Activated CD4-positive, alpha-beta T cell treated with anti-CD3 and anti-CD28 coated beads, Interleukin-2, amount 10 ng/mL, durations not matched to agents 7 days and 5 days (primary cell): ENCODE data around the gene KCNJ18. TPM values are rescaled to one million over a fixed set of nuclear protein-coding genes. Genes with fewer than 3 reads are reported as not detected.
"Not testable (repeated sequence)": the region's sequence is repeated elsewhere in the genome, so short reads cannot be mapped to it uniquely, and the experiment has no call there.

Source experiments
- CTCF ChIA-PET: fragments of 350-600 bp; sonication (Branson Sonifier 250); formaldehyde crosslinking; loops from one replicate; lab custom pipeline; 2021; ENCODE audit warnings: antibody characterized with exemption; lab: Charles Lee
- POLR2A ChIA-PET: fragments of 350-600 bp; sonication (Branson Sonifier 250); formaldehyde crosslinking; loops from one replicate; lab custom pipeline; 2021; ENCODE audit warnings: antibody characterized with exemption; lab: Charles Lee
- DNase-seq: peaks from one replicate; pipeline ENCODE4 v3.0.0-alpha.2; 2020
- H3K27ac Mint-ChIP-seq: one replicate; pipeline ENCODE4 v1.8.0; 2021; ENCODE audit warnings: mild to moderate bottlenecking, moderate library complexity, mixed read lengths
- H3K27me3 Mint-ChIP-seq: one replicate; pipeline ENCODE4 v1.8.0; 2021; ENCODE audit warnings: mixed read lengths
- H3K36me3 Mint-ChIP-seq: one replicate; pipeline ENCODE4 v1.8.0; 2021; ENCODE audit warnings: low read depth, mixed read lengths
- H3K4me1 Mint-ChIP-seq: one replicate; pipeline ENCODE4 v1.8.0; 2021; ENCODE audit warnings: mixed read lengths
- H3K4me3 Mint-ChIP-seq: one replicate; pipeline ENCODE4 v1.8.0; 2021; ENCODE audit warnings: mild to moderate bottlenecking, moderate library complexity, mixed read lengths
- H3K9me3 Mint-ChIP-seq: one replicate; pipeline ENCODE4 v1.8.0; 2021; ENCODE audit warnings: mixed read lengths
- total RNA-seq, 2 experiments: library from RNA; stranded (reverse); gene quantifications; one replicate each; pipeline ENCODE4 v1.2.3, GENCODE V29; 2021

The KCNJ18 gene
- total RNA-seq, result not detected

DNA sequence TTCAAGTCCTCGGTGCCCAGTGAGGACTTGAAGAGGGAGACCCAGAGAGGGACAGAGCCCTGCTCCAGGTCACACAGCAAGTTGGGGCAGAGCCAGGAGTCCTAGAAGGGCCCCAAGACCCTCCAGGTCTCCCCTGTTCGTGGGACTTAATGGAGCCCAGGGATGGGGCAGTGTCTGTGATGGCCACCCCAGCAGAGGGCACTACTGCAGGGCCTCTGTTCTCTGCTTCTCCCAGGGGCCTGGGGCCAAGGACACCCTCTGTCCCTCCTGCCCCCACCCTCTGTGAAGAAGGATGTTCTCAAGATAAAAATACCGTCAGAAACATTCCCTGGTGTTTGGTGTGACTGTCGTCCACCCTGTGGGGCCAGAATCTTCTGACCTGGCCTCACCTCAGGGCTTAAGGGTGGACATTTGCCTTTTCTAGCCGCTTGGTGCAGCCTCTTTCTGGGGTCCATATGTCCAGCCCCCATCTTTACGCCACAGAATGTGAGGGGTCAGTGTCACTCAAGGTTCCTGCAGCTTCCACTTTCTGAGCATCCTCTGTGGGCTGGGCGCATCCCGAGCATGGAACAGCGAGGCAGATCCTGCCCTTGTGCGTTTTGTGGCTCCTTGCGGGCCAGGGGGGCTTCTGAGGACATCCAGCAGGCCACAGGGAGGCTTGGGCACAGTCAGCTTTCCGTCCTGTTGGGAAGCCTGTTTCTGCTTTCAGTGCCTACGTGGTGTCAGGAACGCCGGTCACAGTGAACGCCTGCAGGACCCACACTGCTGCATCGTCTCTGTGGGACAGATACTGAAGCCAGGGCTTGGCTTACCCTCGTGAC, at the start of gene KCNJ18:
TSS of gene KCNJ18 (plus strand) at position 641 of the 821 bp plus-strand sequence. CDS start 10,264 bp downstream, outside the sequence.
- POLR2A ChIA-PET, H3K4me3 Mint-ChIP-seq, H3K4me1 Mint-ChIP-seq, DNase-seq, CTCF ChIA-PET, H3K27me3 Mint-ChIP-seq, H3K9me3 Mint-ChIP-seq, H3K27ac Mint-ChIP-seq, H3K36me3 Mint-ChIP-seq: not testable (repeated sequence)

DNA sequence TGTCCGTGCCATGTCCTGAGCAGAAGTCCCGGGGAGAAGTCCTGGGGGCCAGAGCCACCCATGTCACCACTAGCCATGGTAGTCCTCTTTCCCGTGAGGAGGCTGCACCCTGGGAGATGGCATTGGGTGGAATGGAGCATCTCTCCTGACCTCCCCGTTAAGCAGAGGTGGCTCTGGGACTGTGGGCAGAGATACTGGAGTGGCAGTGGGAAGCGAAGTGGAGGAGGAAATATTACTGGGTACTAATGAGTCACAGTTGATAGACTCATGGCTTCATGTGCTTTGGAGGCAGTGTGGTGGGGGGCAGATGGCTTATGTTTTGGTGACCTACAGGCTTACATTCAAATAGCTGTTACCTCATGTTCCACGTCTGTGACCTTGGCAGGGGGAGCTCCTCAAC, 44.2 kb upstream of the KCNJ18 start:
- H3K9me3 Mint-ChIP-seq, H3K4me3 Mint-ChIP-seq, CTCF ChIA-PET, H3K27me3 Mint-ChIP-seq, DNase-seq, H3K36me3 Mint-ChIP-seq, POLR2A ChIA-PET, H3K27ac Mint-ChIP-seq, H3K4me1 Mint-ChIP-seq: not testable (repeated sequence)

GRCh38 chr17:21650043-21650442, 42.3 kb upstream of the KCNJ18 start:
- DNase-seq, H3K27me3 Mint-ChIP-seq, H3K4me1 Mint-ChIP-seq, H3K27ac Mint-ChIP-seq, CTCF ChIA-PET, POLR2A ChIA-PET, H3K4me3 Mint-ChIP-seq, H3K36me3 Mint-ChIP-seq, H3K9me3 Mint-ChIP-seq: not testable (repeated sequence)

DNA sequence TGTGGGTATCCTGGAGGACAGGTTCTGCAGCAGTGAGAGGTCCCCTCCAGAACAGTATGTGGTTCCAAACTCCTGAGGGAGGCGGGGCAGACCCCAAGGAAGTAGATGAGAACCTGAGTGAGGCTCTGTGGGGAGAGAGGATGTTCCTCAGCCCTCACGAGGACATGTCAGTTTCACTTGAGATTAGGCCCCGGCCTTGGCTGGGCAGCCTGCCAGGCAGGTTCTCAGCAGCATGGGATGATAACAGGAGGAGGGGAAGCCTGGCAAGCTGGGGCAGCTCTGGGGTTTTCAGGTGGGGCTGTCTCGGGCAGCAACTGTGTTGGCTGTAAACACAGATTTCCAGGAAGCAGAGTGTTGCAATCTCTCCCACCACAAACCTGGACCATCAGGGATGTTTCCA, 40.3 kb upstream of the KCNJ18 start:
- CTCF ChIA-PET, H3K9me3 Mint-ChIP-seq, H3K36me3 Mint-ChIP-seq, H3K4me3 Mint-ChIP-seq, H3K27me3 Mint-ChIP-seq, H3K27ac Mint-ChIP-seq, DNase-seq, H3K4me1 Mint-ChIP-seq, POLR2A ChIA-PET: not testable (repeated sequence)

- H3K27ac Mint-ChIP-seq, H3K4me3 Mint-ChIP-seq, DNase-seq, POLR2A ChIA-PET, H3K27me3 Mint-ChIP-seq, H3K9me3 Mint-ChIP-seq, H3K36me3 Mint-ChIP-seq, CTCF ChIA-PET, H3K4me1 Mint-ChIP-seq: not testable (repeated sequence)
These were observed 39.1 kb upstream of the KCNJ18 start for GRCh38 chr17:21653211-21653610.

GRCh38 chr17:21656518-21657309, 35.6 kb upstream of the KCNJ18 start:
- POLR2A ChIA-PET, H3K27me3 Mint-ChIP-seq, H3K9me3 Mint-ChIP-seq, CTCF ChIA-PET, H3K4me3 Mint-ChIP-seq, DNase-seq, H3K36me3 Mint-ChIP-seq, H3K4me1 Mint-ChIP-seq, H3K27ac Mint-ChIP-seq: not testable (repeated sequence)

GRCh38 chr17:21659635-21660034, 32.7 kb upstream of the KCNJ18 start:
- H3K4me3 Mint-ChIP-seq, DNase-seq, H3K36me3 Mint-ChIP-seq, POLR2A ChIA-PET, H3K9me3 Mint-ChIP-seq, H3K27ac Mint-ChIP-seq, H3K4me1 Mint-ChIP-seq, H3K27me3 Mint-ChIP-seq, CTCF ChIA-PET: not testable (repeated sequence)

DNA sequence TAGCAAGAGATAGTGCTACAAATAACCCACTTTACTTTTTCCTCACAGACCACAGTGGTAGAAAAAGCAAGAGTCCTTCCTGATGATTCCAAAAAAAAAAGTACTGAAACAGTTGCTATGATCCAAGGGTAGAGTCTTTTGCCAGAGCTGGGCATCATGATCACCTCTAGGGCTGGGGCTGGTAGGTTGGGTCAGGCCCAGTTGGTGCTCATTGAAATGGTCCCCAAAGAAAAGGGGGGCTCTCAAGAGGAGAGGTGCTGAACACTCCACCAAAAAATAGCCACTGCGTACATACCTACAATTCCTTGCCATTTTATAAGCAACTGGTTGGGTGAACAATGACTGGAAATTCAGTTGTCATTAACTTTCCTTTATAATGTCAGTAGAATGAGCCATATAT, 30.9 kb upstream of the KCNJ18 start:
- H3K9me3 Mint-ChIP-seq, CTCF ChIA-PET, H3K27me3 Mint-ChIP-seq, DNase-seq, H3K4me1 Mint-ChIP-seq, POLR2A ChIA-PET, H3K4me3 Mint-ChIP-seq, H3K36me3 Mint-ChIP-seq, H3K27ac Mint-ChIP-seq: not testable (repeated sequence)

- peaks cover 11% of the 10 kb centered on the region for H3K9me3 Mint-ChIP-seq
- H3K27me3 Mint-ChIP-seq, H3K36me3 Mint-ChIP-seq, H3K4me1 Mint-ChIP-seq, DNase-seq, H3K27ac Mint-ChIP-seq, POLR2A ChIA-PET, CTCF ChIA-PET, H3K4me3 Mint-ChIP-seq: not testable (repeated sequence)
These were observed 29.2 kb upstream of the KCNJ18 start for GRCh38 chr17:21663166-21663565.

- DNase-seq, H3K4me3 Mint-ChIP-seq, H3K4me1 Mint-ChIP-seq, H3K27ac Mint-ChIP-seq, CTCF ChIA-PET, H3K27me3 Mint-ChIP-seq, POLR2A ChIA-PET, H3K36me3 Mint-ChIP-seq: not testable (repeated sequence)
- peaks cover 11% of the 10 kb centered on the region for H3K9me3 Mint-ChIP-seq
These were observed 28.5 kb upstream of the KCNJ18 start for GRCh38 chr17:21663614-21664474.

DNA sequence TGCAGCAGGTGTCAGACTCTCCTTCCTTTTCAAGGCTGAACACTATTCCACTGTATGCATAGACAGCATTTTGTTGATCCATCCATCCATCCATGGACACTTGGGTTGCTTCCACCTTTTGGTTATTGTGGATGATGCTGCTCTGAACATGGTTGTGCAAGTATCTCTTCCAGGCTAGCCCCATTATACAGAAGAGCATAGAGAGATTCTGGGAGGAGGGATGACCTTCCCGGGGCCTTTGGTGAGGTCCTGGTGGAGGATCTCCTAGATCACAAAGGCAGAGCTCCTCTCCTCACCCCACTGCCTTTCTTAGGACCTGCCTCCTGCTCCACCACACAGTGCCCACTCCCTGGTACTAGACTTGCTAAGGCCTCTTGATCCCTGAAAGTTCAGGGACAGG, 27.2 kb upstream of the KCNJ18 start:
- H3K36me3 Mint-ChIP-seq, H3K27ac Mint-ChIP-seq, H3K4me3 Mint-ChIP-seq, POLR2A ChIA-PET, CTCF ChIA-PET, DNase-seq, H3K27me3 Mint-ChIP-seq, H3K4me1 Mint-ChIP-seq: not testable (repeated sequence)
- H3K9me3 Mint-ChIP-seq, result peaks cover 11% of the 10 kb centered on the region

GRCh38 chr17:21665935-21666493, 26.3 kb upstream of the KCNJ18 start:
- H3K4me3 Mint-ChIP-seq, H3K4me1 Mint-ChIP-seq, CTCF ChIA-PET, POLR2A ChIA-PET, H3K27me3 Mint-ChIP-seq, H3K27ac Mint-ChIP-seq, H3K36me3 Mint-ChIP-seq, DNase-seq: not testable (repeated sequence)
- peaks cover 11% of the 10 kb centered on the region for H3K9me3 Mint-ChIP-seq
